HEK293T (cell line): ENCODE data around the gene ALG12.

Source experiments
- BHLHE40 ChIP-seq: fragments of 450-650 bp; IDR thresholded peaks from 2 replicates; pipeline ENCODE4 v1.6.1; 2016; ENCODE audit warnings: mild to moderate bottlenecking, moderate library complexity, borderline replicate concordance
- CTBP1 ChIP-seq: fragments of 450-650 bp; IDR thresholded peaks from 2 replicates; pipeline ENCODE4 v1.6.1; 2016; ENCODE audit warnings: borderline replicate concordance
- ELF4 ChIP-seq: fragments of 450-650 bp; IDR thresholded peaks from 2 replicates; pipeline ENCODE4 v1.6.1; 2017; ENCODE audit warnings: antibody characterized with exemption
- FOXA1 ChIP-seq: fragments of 450-650 bp; IDR thresholded peaks from 2 replicates; pipeline ENCODE4 v1.6.1; 2016; ENCODE audit warnings: mild to moderate bottlenecking
- FOXK2 ChIP-seq: fragments of 450-650 bp; IDR thresholded peaks from 2 replicates; pipeline ENCODE4 v1.6.1; 2016; ENCODE audit warnings: mild to moderate bottlenecking
- FOXM1 ChIP-seq: fragments of 450-650 bp; IDR thresholded peaks from 2 replicates; pipeline ENCODE4 v1.6.1; 2017; ENCODE audit warnings: mild to moderate bottlenecking, borderline replicate concordance
- HDGF ChIP-seq: fragments of 450-650 bp; IDR thresholded peaks from 2 replicates; pipeline ENCODE4 v1.6.1; 2017; ENCODE audit warnings: antibody characterized with exemption, borderline replicate concordance
- L3MBTL2 ChIP-seq: fragments of 450-650 bp; conservative IDR thresholded peaks from 2 replicates; pipeline ENCODE4 v1.6.1; 2016; ENCODE audit warnings: mild to moderate bottlenecking
- NFRKB ChIP-seq: fragments of 450-650 bp; IDR thresholded peaks from 2 replicates; pipeline ENCODE4 v1.6.1; 2016; ENCODE audit warnings: mild to moderate bottlenecking, moderate library complexity
- SP1 ChIP-seq: fragments of 450-650 bp; IDR thresholded peaks from 2 replicates; pipeline ENCODE4 v1.6.1; 2017
- SUZ12 ChIP-seq: fragments of 450-650 bp; IDR thresholded peaks from 2 replicates; pipeline ENCODE4 v1.6.1; 2016; ENCODE audit warnings: mild to moderate bottlenecking
- TF ChIP-seq, protein P1 (sequence below): fragments of 450-650 bp; IDR thresholded peaks from 2 replicates; pipeline ENCODE4 v1.6.1; 2016

DNA sequence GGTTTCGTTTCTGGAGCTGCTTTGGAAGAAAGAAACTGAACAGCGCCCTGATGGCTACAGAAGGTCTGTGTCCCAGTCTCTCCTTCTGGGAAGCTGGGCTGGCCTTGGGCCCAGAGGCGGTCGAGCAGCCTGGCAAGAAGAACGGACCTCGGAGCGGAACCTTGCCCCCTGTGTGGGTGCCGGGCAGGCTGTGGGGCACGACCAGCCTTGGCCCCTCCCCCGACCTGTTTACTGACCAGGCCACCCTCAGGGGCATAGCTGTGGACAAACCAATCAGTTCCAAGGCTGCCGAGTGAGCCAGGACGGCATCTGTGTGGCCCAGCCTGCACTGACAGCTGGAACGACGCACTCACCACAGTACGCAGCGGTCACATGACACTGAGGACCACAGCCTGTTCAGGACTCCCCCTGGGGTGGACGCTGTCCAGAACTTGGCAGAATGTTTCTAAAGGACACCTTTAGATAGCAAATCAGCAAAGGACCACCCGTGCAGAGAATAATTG lies 49.5 kb upstream of the ALG12 start:
- TF ChIP-seq FOXK2 (no peak), SP1 (no peak), HDGF (no peak), CTBP1 (no peak), FOXM1 (no peak), BHLHE40 (no peak), FOXA1 (no peak), NFRKB (no peak), SUZ12 (no peak), ELF4 (no peak), L3MBTL2 (no peak)
- TF ChIP-seq, protein P1, sequence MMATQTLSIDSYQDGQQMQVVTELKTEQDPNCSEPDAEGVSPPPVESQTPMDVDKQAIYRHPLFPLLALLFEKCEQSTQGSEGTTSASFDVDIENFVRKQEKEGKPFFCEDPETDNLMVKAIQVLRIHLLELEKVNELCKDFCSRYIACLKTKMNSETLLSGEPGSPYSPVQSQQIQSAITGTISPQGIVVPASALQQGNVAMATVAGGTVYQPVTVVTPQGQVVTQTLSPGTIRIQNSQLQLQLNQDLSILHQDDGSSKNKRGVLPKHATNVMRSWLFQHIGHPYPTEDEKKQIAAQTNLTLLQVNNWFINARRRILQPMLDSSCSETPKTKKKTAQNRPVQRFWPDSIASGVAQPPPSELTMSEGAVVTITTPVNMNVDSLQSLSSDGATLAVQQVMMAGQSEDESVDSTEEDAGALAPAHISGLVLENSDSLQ, result no peak
